Measurements from ENCODE around the gene STAP1. TPM values are rescaled to one million over a fixed set of nuclear protein-coding genes. Genes with fewer than 3 reads are reported as not detected.

STAP1 gene
- total RNA-seq, 1 donor from 2014 or later: not detected

GRCh38 chr4:67555447-67555846, 3.1 kb upstream of the STAP1 start:
- no peak for DNase-seq (ENCODE audit: low read depth)

GRCh38 chr4:67556436-67556835, 2.1 kb upstream of the STAP1 start:
- DNase-seq (ENCODE audit: low read depth): no peak

- DNase-seq (ENCODE audit: low read depth): no peak
Measured at GRCh38 chr4:67565284-67565683, 6.8 kb downstream of the STAP1 start.

GRCh38 chr4:67566335-67566734, 7.8 kb downstream of the STAP1 start:
- DNase-seq (ENCODE audit: low read depth): no peak

- no peak for DNase-seq (ENCODE audit: low read depth)
Measured at GRCh38 chr4:67568820-67569219, 10.3 kb downstream of the STAP1 start.

- no peak for DNase-seq (ENCODE audit: low read depth)
Measured at GRCh38 chr4:67570537-67570936, 12.0 kb downstream of the STAP1 start.

- DNase-seq (ENCODE audit: low read depth): no peak
Measured at GRCh38 chr4:67571975-67572374, 13.4 kb downstream of the STAP1 start.

- DNase-seq (ENCODE audit: low read depth): no peak
Measured at GRCh38 chr4:67573193-67573592, 14.7 kb downstream of the STAP1 start.

- DNase-seq (ENCODE audit: low read depth): peak; percentile 54
Measured at GRCh38 chr4:67575232-67576058, 16.9 kb downstream of the STAP1 start.

GRCh38 chr4:67576059-67576466, 17.5 kb downstream of the STAP1 start:
- no peak for DNase-seq (ENCODE audit: low read depth)

- DNase-seq (ENCODE audit: low read depth): no peak
Measured at GRCh38 chr4:67576538-67576937, 18.0 kb downstream of the STAP1 start.

- no peak for DNase-seq (ENCODE audit: low read depth)
Measured at GRCh38 chr4:67580577-67580976, 22.1 kb downstream of the STAP1 start.

GRCh38 chr4:67581208-67581857, 22.8 kb downstream of the STAP1 start:
- DNase-seq (ENCODE audit: low read depth): no peak

GRCh38 chr4:67581913-67582312, 23.4 kb downstream of the STAP1 start:
- DNase-seq (ENCODE audit: low read depth): no peak

- no peak for DNase-seq (ENCODE audit: low read depth)
Measured at GRCh38 chr4:67584496-67584895, 26.0 kb downstream of the STAP1 start.

- peak; percentile 53 for DNase-seq (ENCODE audit: low read depth)
Measured at GRCh38 chr4:67587156-67587555, 28.6 kb downstream of the STAP1 start.

GRCh38 chr4:67593741-67594175, 35.2 kb downstream of the STAP1 start:
- DNase-seq (ENCODE audit: low read depth): no peak

GRCh38 chr4:67603310-67604028, 44.9 kb downstream of the STAP1 start:
- peak; percentile 12 for DNase-seq (ENCODE audit: low read depth)

GRCh38 chr4:67604029-67604381, 45.5 kb downstream of the STAP1 start:
- no peak for DNase-seq (ENCODE audit: low read depth)

- no peak for DNase-seq (ENCODE audit: low read depth)
Measured at GRCh38 chr4:67604749-67605148, 46.2 kb downstream of the STAP1 start.

GRCh38 chr4:67608027-67608426, 49.5 kb downstream of the STAP1 start:
- DNase-seq (ENCODE audit: low read depth): no peak

- no peak for DNase-seq (ENCODE audit: low read depth)
Measured at GRCh38 chr4:67614186-67614585, 55.7 kb downstream of the STAP1 start.

GRCh38 chr4:67615119-67615518, 56.6 kb downstream of the STAP1 start:
- no peak for DNase-seq (ENCODE audit: low read depth)

Data from renal cortical epithelial cell (primary cell).